Measurements from ENCODE around the gene SAG. TPM values are rescaled to one million over a fixed set of nuclear protein-coding genes. Genes with fewer than 3 reads are reported as not detected.

SAG gene
- total RNA-seq, 1 donor from 2014 or later = not detected

DNA sequence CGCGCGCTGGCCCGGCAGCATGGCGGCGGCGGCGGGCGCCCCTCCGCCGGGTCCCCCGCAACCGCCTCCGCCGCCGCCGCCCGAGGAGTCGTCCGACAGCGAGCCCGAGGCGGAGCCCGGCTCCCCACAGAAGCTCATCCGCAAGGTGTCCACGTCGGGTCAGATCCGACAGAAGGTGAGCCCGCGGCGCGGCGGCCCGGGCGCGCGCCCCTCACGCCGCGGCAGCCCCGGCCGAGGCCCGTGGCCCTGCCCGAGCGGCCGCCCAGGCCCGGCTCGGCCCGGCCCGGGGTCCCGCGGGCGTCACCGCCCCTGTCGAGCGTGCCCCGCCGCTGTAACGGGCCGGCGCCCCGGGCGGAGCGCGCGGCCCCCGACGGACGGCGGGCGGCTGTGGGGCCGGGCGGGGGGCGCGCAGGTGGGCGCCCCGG, 46.9 kb downstream of the SAG start:
- no peak overlapping the region for H3K4me3 Mint-ChIP-seq (ENCODE audit: low read depth)
- no peaks in the 10 kb centered on the region for H3K27me3 Mint-ChIP-seq (ENCODE audit: low read depth)
- intact Hi-C loops (cut with micrococcal nuclease) = no loop called here
- no peak overlapping the region for H3K27ac Mint-ChIP-seq
- H3K4me1 Mint-ChIP-seq (ENCODE audit: low read depth) = peaks cover 62% of the 10 kb centered on the region
- peaks cover 28% of the 10 kb centered on the region for H3K36me3 Mint-ChIP-seq (ENCODE audit: low read depth)
- no peaks in the 10 kb centered on the region for H3K9me3 Mint-ChIP-seq
- no peak for DNase-seq (ENCODE audit: low spot score)

DNA sequence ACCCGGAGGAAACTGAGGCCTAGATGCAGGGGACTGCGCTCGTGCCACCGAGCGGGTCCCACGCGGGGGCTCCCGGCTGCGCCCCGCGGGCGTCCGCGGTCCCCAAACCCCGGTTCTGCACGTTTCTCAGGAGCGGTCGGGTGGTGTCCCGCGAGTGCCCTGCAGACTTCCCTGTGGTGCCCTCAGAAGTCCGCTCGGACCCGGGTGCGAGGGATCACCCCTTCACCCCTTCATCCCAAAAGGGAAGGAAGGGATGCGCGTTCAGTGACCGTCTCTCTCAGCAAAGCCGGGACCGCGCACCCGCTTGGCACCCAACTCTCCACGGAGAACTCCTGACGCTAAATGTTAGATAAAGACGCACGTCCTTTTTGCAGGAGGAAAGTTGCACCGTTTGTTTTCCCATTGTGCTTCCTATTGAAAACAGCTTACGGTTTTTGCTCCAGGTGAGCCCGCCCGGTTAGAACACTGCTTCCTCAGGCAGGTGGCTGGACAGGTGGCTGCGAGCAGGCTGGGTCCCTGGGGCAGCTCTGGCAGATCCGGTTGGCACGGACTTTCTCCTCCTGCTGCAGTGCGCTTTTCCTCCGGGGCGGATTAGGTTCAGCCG, 47.5 kb downstream of the SAG start:
- intact Hi-C loops (cut with micrococcal nuclease) = loop anchor here (5.0 kb wide), 2 partner anchors 62 to 87 kb away; no protein-coding TSS in a partner anchor
- Mint-ChIP-seq H3K27me3 (ENCODE audit: low read depth) (no peaks in the 10 kb centered on the region), H3K9me3 (no peaks in the 10 kb centered on the region), H3K36me3 (ENCODE audit: low read depth) (peaks cover 34% of the 10 kb centered on the region), H3K4me3 (ENCODE audit: low read depth) (peak overlapping the region; percentile 83), H3K4me1 (ENCODE audit: low read depth) (peaks cover 64% of the 10 kb centered on the region), H3K27ac (peak overlapping the region; percentile 62)
- DNase-seq (ENCODE audit: low spot score) = no peak

DNA sequence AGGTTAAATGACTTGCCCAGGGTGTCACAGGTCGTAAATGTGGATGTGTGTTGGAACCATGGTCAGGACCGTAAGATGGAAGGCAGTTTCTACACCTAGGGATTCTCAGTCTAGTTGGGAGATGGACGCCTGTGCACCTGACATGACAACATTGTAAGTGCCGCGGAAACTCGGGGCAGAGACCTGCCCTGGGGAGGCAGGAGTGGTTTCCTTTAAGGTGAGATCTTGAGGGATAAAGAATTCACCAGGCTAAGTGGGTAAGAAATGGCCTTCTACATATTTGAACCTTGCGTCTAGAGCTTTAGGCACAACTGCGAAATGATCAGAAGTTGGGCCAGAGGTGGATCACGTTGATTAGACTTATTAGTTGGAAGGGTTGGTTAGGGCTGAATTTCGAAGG, 48.3 kb downstream of the SAG start:
- Mint-ChIP-seq H3K36me3 (ENCODE audit: low read depth) (peaks cover 38% of the 10 kb centered on the region), H3K27ac (no peak overlapping the region), H3K27me3 (ENCODE audit: low read depth) (no peaks in the 10 kb centered on the region), H3K4me3 (ENCODE audit: low read depth) (peak overlapping the region; percentile 83), H3K4me1 (ENCODE audit: low read depth) (peaks cover 58% of the 10 kb centered on the region), H3K9me3 (no peaks in the 10 kb centered on the region)
- DNase-seq (ENCODE audit: low spot score) = no peak
- intact Hi-C loops (cut with micrococcal nuclease) = loop anchor here (5.0 kb wide), 2 partner anchors 61 to 86 kb away; no protein-coding TSS in a partner anchor

DNA sequence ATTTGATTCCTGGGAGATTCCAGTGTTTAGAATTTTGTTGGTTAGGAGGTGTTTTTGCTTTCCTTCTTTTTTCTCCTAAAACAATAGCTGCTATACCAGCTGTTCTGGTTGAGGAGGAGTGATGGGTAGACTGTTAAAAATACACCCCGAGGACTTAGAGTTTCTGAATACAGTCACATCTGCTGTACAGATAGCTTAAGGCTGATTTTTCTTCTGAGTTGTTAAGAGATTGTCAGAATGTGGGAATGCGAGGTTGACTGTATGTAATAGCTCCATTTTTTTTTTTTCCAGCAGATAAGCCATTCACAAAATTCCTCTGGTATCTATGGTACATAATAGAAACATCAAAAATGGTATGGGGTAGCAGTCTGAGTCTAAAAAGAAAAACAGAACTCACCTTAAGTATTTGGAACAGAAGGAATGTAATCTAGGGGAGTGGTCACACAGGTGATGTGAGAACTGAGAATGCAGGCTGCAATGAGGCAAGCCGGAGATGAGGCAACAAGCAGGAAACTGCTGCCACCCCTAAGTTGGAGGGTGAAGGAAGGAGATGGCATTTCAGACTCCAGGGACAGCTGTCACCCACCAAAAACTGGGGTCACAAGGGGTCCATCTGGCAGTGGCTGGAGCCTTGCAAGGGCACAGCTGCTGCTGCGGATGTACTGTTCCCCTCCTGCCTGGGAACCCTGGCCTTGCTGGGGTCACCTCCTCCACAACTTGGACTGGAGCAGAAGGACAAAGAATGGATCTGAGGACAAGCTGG, 49.1 kb downstream of the SAG start:
- intact Hi-C loops (cut with micrococcal nuclease) = loop anchor here (5.0 kb wide), 2 partner anchors 61 to 86 kb away; no protein-coding TSS in a partner anchor
- no peaks in the 10 kb centered on the region for H3K27me3 Mint-ChIP-seq (ENCODE audit: low read depth)
- H3K4me1 Mint-ChIP-seq (ENCODE audit: low read depth) = peaks cover 54% of the 10 kb centered on the region
- H3K27ac Mint-ChIP-seq = no peak overlapping the region
- peak overlapping the region; percentile 83 for H3K4me3 Mint-ChIP-seq (ENCODE audit: low read depth)
- H3K36me3 Mint-ChIP-seq (ENCODE audit: low read depth) = peaks cover 41% of the 10 kb centered on the region
- DNase-seq (ENCODE audit: low spot score) = no peak
- no peaks in the 10 kb centered on the region for H3K9me3 Mint-ChIP-seq

DNA sequence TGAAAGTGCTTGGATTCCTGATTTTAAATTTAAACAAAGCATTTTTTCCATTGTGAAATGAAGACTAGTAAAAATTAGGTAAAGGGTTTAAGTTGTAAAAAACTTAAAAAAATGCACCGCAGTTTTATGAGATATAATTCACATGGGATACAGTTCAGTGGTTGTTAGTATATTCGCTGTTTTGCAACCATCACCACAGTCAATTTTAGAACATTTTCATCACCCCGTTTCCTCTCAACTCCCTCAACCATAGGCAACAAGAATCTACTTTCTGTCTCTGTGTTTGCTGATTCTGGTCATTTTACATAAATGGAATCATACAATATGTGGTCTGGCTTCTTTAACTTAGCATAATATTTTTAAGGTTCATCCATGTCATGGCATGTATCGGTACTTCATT, 50.7 kb downstream of the SAG start:
- Mint-ChIP-seq H3K36me3 (ENCODE audit: low read depth) (peaks cover 50% of the 10 kb centered on the region), H3K9me3 (no peaks in the 10 kb centered on the region), H3K27ac (no peak overlapping the region), H3K27me3 (ENCODE audit: low read depth) (no peaks in the 10 kb centered on the region), H3K4me3 (ENCODE audit: low read depth) (no peak overlapping the region), H3K4me1 (ENCODE audit: low read depth) (peaks cover 49% of the 10 kb centered on the region)
- no peak for DNase-seq (ENCODE audit: low spot score)
- intact Hi-C loops (cut with micrococcal nuclease) = loop anchor here (5.0 kb wide), 2 partner anchors 59 to 84 kb away; no protein-coding TSS in a partner anchor

DNA sequence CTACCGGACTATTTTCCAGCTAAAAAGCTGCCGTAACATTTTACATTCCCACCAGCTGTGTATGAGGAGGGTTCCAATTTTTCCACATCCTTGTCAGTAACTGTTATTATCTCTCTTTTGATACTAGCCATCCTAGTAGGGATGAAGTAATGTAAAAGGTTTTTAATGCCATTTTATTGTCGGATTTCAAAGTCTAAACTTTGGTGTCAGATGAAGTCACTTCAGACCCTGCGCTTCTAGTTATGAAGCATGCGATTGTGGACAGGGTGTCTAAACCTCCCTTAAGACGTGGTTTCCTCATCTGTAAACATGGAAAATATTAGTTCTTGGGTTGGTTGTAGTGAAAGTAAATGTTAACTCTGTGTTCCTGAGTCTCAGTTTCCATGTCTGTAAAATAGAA, 51.3 kb downstream of the SAG start:
- intact Hi-C loops (cut with micrococcal nuclease) = loop anchor here (5.0 kb wide), 2 partner anchors 58 to 83 kb away; no protein-coding TSS in a partner anchor

DNA sequence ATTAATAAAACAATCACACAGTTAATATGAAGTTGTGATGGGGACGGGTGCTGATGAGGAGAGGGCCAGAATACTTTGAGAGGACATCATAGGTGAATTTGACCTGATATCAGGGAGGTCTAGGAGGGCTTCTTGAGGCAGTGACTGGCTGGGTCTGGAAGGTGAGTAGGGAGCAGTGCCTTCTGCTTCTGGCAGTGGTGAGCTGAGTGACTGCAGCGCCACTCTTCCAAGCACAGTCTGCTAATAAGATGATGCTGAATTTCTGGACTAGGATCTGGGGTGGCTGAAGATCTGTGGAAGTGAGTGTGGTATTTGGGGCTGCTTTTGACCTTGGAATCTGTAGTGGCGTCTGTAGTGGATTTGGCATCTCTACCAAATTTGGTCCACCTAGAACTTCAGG, 52.2 kb downstream of the SAG start:
- Mint-ChIP-seq H3K4me1 (ENCODE audit: low read depth) (peaks cover 50% of the 10 kb centered on the region), H3K9me3 (no peaks in the 10 kb centered on the region), H3K4me3 (ENCODE audit: low read depth) (no peak overlapping the region), H3K27me3 (ENCODE audit: low read depth) (no peaks in the 10 kb centered on the region), H3K27ac (no peak overlapping the region), H3K36me3 (ENCODE audit: low read depth) (peaks cover 62% of the 10 kb centered on the region)
- intact Hi-C loops (cut with micrococcal nuclease) = loop anchor here (5.0 kb wide), 2 partner anchors 57 to 82 kb away; no protein-coding TSS in a partner anchor
- no peak for DNase-seq (ENCODE audit: low spot score)

More for the DNA sequence above, 51.3 kb downstream of the SAG start:
- H3K4me3 Mint-ChIP-seq (ENCODE audit: low read depth) = no peak overlapping the region
- H3K4me1 Mint-ChIP-seq (ENCODE audit: low read depth) = peaks cover 47% of the 10 kb centered on the region
- H3K27ac Mint-ChIP-seq = no peak overlapping the region
- H3K9me3 Mint-ChIP-seq = no peaks in the 10 kb centered on the region
- H3K27me3 Mint-ChIP-seq (ENCODE audit: low read depth) = no peaks in the 10 kb centered on the region
- H3K36me3 Mint-ChIP-seq (ENCODE audit: low read depth) = peaks cover 55% of the 10 kb centered on the region
- DNase-seq (ENCODE audit: low spot score) = no peak

DNA sequence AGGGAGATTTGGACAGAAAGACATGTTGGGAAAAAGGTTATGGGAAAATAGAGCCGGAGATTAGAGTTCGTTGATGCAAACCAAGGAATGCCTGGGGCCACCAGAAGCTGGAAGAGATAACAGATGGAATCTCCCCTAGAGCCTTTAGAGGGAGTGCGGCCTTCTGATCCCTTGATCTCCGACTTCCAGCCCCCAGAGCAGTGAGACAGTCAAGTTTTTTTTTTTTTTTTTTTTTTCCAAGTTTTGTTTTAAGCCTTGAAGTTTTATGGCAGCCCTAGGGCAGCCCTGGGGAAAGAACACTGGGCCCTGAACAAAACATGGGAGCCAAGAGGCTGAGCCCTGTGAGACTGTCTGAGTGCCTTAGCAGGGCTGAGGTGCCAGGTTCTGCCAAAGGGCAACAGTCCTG, 53.2 kb downstream of the SAG start:
- no peak overlapping the region for H3K27ac Mint-ChIP-seq

DNA sequence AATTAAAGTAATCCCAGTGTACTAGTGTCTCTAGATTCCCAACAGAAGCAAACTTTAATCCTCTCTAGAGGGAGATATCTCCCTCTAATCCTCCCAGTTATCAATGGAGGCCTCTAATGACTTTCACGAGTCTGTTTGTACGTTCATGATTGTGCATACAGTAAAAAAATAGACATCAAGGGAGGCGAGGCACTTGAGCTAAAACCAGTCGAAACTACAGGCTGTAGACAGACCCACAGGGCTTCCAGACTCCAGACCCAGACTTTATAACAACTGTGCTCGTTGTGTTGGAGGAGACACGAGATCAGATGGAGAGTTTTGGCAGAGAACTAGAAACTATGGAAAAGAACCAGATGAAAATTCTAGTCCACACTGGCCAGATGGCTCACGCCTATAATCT, 53.7 kb downstream of the SAG start:
- Mint-ChIP-seq H3K4me3 (ENCODE audit: low read depth) (no peak overlapping the region), H3K9me3 (no peaks in the 10 kb centered on the region), H3K27ac (no peak overlapping the region), H3K4me1 (ENCODE audit: low read depth) (peaks cover 48% of the 10 kb centered on the region), H3K36me3 (ENCODE audit: low read depth) (peaks cover 55% of the 10 kb centered on the region), H3K27me3 (ENCODE audit: low read depth) (no peaks in the 10 kb centered on the region)
- DNase-seq (ENCODE audit: low spot score) = no peak
- intact Hi-C loops (cut with micrococcal nuclease) = no loop called here

More for the DNA sequence above, 53.2 kb downstream of the SAG start:
- Mint-ChIP-seq H3K9me3 (no peaks in the 10 kb centered on the region), H3K36me3 (ENCODE audit: low read depth) (peaks cover 60% of the 10 kb centered on the region), H3K4me3 (ENCODE audit: low read depth) (no peak overlapping the region), H3K27me3 (ENCODE audit: low read depth) (no peaks in the 10 kb centered on the region), H3K4me1 (ENCODE audit: low read depth) (peaks cover 48% of the 10 kb centered on the region)
- intact Hi-C loops (cut with micrococcal nuclease) = no loop called here
- no peak for DNase-seq (ENCODE audit: low spot score)

DNA sequence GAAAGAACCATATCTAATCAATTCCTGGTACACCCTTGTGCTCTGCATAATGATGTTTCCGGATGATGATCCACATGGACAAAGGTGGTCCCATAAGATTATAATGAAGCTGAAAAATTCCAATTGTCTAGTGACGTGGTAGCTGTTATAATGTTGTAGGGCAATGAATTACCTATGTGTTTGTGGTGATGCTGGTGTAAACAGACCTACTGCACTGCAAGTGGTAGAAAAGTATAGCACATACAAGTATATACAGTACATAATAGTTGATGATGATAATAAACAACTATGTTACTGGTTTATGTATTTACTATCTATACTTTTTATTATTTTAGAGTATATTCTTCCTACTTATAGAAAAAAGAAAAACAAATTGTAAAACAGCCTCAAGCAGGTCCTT, 55.1 kb downstream of the SAG start:
- peaks cover 40% of the 10 kb centered on the region for H3K4me1 Mint-ChIP-seq (ENCODE audit: low read depth)
- H3K27ac Mint-ChIP-seq = no peak overlapping the region
- H3K9me3 Mint-ChIP-seq = no peaks in the 10 kb centered on the region
- H3K27me3 Mint-ChIP-seq (ENCODE audit: low read depth) = no peaks in the 10 kb centered on the region
- intact Hi-C loops (cut with micrococcal nuclease) = no loop called here
- H3K4me3 Mint-ChIP-seq (ENCODE audit: low read depth) = no peak overlapping the region
- no peak for DNase-seq (ENCODE audit: low spot score)
- H3K36me3 Mint-ChIP-seq (ENCODE audit: low read depth) = peaks cover 45% of the 10 kb centered on the region

DNA sequence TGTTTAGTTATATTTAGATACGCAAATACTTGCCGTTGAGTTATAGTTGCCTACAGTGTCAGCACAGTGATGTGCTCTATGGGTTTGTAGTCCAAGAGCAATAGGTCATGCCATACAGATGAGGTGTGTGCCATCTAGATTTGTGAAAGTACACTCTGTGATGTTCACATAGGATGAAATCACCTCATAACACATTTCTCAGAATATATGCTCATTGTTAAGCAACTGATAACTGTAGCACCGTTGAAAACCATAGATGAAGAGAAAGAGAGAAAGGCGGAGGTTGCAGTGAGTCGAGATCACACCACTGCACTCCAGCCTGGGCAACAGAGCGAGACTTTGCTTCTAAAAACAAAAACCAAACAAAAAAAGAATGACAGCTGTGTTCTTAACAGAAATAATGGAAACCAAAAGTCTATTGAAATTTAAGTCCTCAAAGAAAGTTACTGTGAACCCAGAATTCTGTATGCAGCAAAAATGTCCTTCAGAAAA, 56.2 kb downstream of the SAG start:
- Mint-ChIP-seq H3K27me3 (ENCODE audit: low read depth) (no peaks in the 10 kb centered on the region), H3K4me3 (ENCODE audit: low read depth) (no peak overlapping the region), H3K9me3 (no peaks in the 10 kb centered on the region), H3K36me3 (ENCODE audit: low read depth) (peaks cover 42% of the 10 kb centered on the region), H3K4me1 (ENCODE audit: low read depth) (peaks cover 34% of the 10 kb centered on the region), H3K27ac (no peak overlapping the region)
- intact Hi-C loops (cut with micrococcal nuclease) = no loop called here
- no peak for DNase-seq (ENCODE audit: low spot score)

DNA sequence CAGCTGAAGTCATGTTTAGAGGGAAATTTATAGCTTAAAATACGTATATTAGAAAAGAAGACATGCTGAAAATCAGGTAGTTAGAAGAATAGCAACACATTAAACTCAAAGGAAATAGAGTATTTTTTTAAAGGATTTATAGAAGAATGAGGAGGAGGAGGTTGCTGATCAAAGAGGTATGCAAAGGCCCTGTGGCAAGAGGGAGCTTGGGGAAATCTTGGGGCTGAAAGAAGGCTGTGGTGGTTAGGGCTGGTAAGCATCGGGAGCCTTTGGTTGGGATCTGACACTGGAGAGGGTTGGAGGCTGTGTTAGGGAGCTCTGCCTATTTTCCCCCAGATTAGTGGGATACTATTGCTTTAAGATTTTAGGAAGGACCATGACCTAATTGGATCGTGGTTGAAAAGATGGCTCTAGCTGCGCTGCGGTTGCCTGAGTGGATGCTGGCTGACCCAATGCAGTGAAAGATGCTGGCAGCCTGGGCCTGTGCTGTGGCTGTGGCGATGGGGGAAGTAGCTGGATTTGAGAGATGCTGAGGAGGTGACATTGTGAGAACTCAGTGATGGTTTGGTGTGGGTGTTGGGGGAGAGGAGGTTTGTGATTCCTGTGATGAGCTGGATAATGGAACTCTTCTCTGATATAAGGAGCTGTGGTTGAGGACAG, 58.4 kb downstream of the SAG start:
- Mint-ChIP-seq H3K27ac (no peak overlapping the region), H3K9me3 (no peaks in the 10 kb centered on the region), H3K27me3 (ENCODE audit: low read depth) (no peaks in the 10 kb centered on the region), H3K4me3 (ENCODE audit: low read depth) (no peak overlapping the region), H3K36me3 (ENCODE audit: low read depth) (peaks cover 31% of the 10 kb centered on the region), H3K4me1 (ENCODE audit: low read depth) (peaks cover 28% of the 10 kb centered on the region)
- no peak for DNase-seq (ENCODE audit: low spot score)
- intact Hi-C loops (cut with micrococcal nuclease) = no loop called here
